HG02852 (cell line): ENCODE measurements around the gene STK25.

ENCODE experiments used
- ATAC-seq: cut with Tn5 transposase; IDR thresholded peaks from one replicate; pipeline ENCODE4 v1.9.1; 2021; ENCODE audit warnings: mild to moderate bottlenecking, moderate library complexity; ENCODE audit not compliant: unreplicated experiment

The STK25 gene

GRCh38 chr2:241508240-241509154 lies at the start of gene STK25:
Gene STK25, minus strand, starts transcription at chr2:241508584. Its CDS starts 549 bp downstream, at chr2:241508035.
- ATAC-seq, result peak; percentile 91

- ATAC-seq, result no peak
Measured at GRCh38 chr2:241556746-241557145, 48.4 kb upstream of the STK25 start.

- ATAC-seq, result no peak
Measured at GRCh38 chr2:241555711-241556110, 47.3 kb upstream of the STK25 start.

GRCh38 chr2:241554610-241555322 lies 46.4 kb upstream of the STK25 start:
- no peak for ATAC-seq

- no peak for ATAC-seq
Measured at GRCh38 chr2:241553981-241554380, 45.6 kb upstream of the STK25 start.

DNA sequence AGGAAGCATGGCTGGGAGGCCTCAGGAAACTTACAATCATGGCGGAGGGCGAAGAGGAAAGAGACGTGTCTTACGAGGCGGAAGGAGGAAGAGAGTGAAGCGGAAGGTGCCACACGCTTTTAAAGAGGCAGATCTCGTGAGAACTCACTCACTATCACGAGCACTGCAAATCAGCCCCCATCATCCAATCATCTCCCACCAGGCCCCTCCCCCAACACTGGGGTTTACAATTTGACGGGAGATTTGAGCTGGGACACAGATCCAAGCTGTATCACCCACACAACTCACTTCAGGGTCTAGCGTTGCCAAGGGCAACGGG lies 45.1 kb upstream of the STK25 start:
- ATAC-seq, result no peak

DNA sequence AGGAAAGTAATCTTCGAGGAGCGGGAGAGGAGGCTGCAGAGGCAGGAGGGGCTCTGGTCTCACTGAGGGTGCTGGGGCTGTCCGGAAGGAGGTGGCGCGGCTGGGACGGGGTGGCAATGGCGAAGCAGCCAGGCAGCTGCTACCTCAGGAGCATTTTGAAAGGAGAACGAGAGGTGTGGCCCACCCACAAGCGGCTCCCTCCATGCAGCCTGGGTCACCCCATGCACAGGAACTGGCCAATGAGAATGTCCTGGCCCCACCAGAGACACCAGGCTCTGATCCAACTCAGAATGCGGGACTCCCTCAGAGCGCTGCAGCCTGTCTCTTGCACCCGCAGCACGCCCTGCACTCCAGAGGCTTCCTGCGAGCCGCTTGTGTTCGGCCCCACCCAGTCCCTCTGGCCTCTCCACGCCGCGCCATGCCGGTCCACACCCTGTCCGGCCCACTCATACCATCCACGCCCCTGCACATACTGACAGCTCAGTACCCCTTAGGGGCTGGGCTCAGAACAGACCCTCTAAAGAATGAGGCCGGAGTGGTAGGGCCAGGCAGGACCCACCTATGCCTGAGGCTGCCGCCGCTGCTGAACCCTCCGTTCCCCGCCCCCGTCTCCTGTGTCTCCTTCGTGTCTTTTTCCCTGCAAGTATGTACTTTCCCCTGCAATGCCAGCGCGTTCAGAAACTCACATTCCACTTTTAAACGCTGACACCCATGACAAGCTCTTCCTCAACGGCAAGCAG lies 43.8 kb upstream of the STK25 start:
- ATAC-seq, result no peak

- ATAC-seq, result no peak
Measured at GRCh38 chr2:241551599-241551997, 43.2 kb upstream of the STK25 start.

GRCh38 chr2:241550616-241551580 lies 42.5 kb upstream of the STK25 start:
- no peak for ATAC-seq

- ATAC-seq, result no peak
Measured at GRCh38 chr2:241548451-241548835, 40.1 kb upstream of the STK25 start.

GRCh38 chr2:241547781-241548450 lies 39.5 kb upstream of the STK25 start:
- no peak for ATAC-seq

DNA sequence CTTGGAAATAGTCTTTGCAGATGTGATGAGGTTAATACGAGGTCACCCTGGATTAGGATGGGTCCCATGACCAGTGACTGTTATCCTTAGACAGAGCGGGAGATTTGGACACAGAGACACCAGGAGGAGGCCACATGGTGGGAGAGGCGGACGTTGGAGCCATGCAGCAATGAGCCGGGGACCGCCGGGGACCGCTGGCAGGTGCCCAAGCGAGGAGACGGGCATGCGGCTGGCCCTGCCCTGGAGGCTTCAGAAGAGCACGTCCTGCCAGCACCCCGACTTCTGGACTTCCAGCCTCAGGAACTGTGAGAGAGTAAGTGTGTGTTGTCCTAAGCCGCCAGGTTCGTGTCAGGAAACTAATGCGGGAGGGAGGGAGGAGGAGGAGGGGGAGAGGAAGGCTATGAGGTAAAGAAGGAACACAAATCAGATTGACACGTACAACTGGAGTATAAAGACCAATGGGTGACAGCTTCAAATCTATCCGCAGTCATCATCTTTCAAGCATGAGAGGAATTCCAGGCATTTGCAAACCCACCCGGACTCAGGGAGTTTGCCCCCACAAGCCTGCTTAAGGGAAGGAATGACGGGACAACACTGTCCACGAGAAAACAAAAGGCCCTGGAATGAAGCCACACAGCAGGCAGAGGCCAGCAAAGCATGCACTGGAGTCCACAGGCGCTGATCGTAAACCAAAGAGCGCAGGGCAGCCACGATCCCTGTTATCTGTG lies 38.6 kb upstream of the STK25 start:
- ATAC-seq, result no peak

GRCh38 chr2:241545523-241546473 lies 37.4 kb upstream of the STK25 start:
- ATAC-seq, result no peak

GRCh38 chr2:241545106-241545505 lies 36.7 kb upstream of the STK25 start:
- ATAC-seq, result no peak

GRCh38 chr2:241542278-241542605 lies 33.9 kb upstream of the STK25 start:
- no peak for ATAC-seq

GRCh38 chr2:241541564-241542277 lies 33.3 kb upstream of the STK25 start:
- no peak for ATAC-seq

DNA sequence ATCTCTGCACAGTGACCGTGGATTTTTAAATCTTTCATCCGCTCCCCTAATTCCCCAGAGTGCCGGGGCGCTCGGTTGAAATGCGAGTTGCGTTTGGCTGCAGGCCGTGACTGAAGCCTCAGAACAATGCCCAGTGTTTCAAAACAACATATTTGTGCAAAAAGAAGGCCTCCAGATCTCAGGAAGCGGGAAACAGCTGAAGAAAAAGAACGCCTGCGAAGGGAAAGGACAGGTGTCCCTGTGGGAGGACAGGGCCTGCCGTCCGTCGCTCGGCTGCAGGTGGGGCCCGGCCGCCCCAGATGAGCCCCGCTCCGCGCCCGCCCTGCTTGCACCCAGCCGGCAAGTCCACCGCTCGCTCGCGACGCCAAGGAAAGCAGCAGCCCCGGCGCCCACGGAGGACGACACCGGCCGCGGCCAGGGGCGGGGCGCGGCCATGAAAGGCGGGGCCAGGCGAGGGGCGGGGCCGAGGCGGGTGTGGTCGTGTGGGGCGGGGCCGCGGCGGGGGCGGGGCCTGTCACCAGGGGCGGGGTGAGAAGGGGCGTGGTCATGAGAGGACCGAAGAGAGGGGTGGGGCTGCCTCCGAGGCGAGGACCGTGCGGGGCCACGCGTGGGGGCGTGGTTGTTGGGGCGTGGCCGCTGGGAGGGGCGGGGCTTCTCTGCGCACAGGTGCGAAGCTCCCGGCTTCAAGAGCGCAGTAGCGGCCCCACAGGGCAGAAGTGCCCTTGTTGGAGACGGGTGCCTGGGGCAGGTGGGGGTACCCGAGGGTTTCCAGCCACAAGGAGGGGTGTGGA lies 32.6 kb upstream of the STK25 start:
- ATAC-seq, result no peak
